Mucosa of rectum (tissue), 2 donors: Measurements from ENCODE around the gene TBC1D20.
"Not testable (repeated sequence)": the region's sequence is repeated elsewhere in the genome, so short reads cannot be mapped to it uniquely, and the experiment has no call there.

ENCODE experiments used
- H3K27ac ChIP-seq, 2 donors: one replicate each; pipeline ENCODE4 v1.7.0; 2013; ENCODE audit warnings: inconsistent platforms in 2 of 2, low read depth in 2 of 2, low read length in 2 of 2
- H3K27me3 ChIP-seq, 2 donors: one replicate each; pipeline ENCODE4 v1.7.0; 2013; ENCODE audit warnings: low read length in 2 of 2; ENCODE audit not compliant: control insufficient read depth in 2 of 2, insufficient read depth in 2 of 2
- H3K36me3 ChIP-seq, 2 donors: one replicate each; pipeline ENCODE4 v1.7.0; 2013; ENCODE audit warnings: low read length in 2 of 2; ENCODE audit not compliant: control insufficient read depth in 2 of 2, insufficient read depth in 2 of 2
- H3K4me1 ChIP-seq, 2 donors: one replicate each; pipeline ENCODE4 v1.7.0; 2013; ENCODE audit warnings: low read length in 2 of 2, mild to moderate bottlenecking in 1 of 2; ENCODE audit not compliant: control insufficient read depth in 2 of 2, insufficient read depth in 2 of 2
- H3K4me3 ChIP-seq, 2 donors: one replicate each; pipeline ENCODE4 v1.7.0; 2013; ENCODE audit warnings: low read length in 2 of 2
- H3K9ac ChIP-seq, 2 donors: one replicate each; pipeline ENCODE4 v1.7.0; 2013; ENCODE audit warnings: low read length in 2 of 2, low read depth in 1 of 2, mild to moderate bottlenecking in 1 of 2
- H3K9me3 ChIP-seq, 2 donors: one replicate each; pipeline ENCODE4 v1.7.0; 2013; ENCODE audit warnings: low read length in 2 of 2; ENCODE audit not compliant: control insufficient read depth in 2 of 2
- donor health status: healthy.
- donor health status: Normal muscosa, but diverticular disease.

The TBC1D20 gene

DNA sequence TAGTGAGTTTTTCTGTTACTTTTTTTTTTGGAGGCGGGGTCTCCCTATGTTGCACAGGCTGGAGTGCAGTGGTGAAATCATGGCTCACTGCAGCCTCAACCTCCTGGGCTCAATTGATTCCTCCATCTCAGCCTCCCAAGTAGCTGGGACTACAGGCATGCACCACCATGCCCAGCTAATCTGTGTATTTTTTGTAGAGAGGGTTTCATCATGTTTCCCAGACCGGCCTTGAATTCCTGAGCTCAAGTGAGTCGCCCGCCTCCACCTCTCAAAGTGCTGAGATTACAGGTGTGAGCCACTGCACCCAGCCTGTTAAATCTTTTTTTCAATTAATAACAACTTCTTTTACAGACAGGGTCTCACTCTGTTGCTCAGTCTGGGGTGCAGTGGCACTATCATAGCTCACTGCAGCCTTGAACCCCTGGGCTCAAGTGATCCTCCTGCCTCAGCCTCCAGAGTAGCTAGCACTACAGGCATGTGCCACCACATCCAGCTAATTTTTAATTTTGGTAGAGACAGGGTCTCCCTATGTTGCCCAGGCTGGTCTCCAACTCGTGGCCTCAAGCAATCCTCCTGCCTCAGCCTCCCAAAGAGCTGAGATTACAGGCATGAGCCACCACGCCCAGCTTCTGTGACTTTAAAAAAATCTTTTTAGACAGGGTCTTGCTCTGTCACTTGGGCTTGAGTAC lies 14.4 kb upstream of the TBC1D20 start:
- H3K9me3 ChIP-seq, H3K4me3 ChIP-seq, H3K27ac ChIP-seq, H3K9ac ChIP-seq, H3K27me3 ChIP-seq: not testable (repeated sequence)
- H3K36me3 ChIP-seq: peaks cover 8 to 14% of the 10 kb centered on the region in 2 donors
- peaks cover 0 to 11% of the 10 kb centered on the region in 2 donors for H3K4me1 ChIP-seq

DNA sequence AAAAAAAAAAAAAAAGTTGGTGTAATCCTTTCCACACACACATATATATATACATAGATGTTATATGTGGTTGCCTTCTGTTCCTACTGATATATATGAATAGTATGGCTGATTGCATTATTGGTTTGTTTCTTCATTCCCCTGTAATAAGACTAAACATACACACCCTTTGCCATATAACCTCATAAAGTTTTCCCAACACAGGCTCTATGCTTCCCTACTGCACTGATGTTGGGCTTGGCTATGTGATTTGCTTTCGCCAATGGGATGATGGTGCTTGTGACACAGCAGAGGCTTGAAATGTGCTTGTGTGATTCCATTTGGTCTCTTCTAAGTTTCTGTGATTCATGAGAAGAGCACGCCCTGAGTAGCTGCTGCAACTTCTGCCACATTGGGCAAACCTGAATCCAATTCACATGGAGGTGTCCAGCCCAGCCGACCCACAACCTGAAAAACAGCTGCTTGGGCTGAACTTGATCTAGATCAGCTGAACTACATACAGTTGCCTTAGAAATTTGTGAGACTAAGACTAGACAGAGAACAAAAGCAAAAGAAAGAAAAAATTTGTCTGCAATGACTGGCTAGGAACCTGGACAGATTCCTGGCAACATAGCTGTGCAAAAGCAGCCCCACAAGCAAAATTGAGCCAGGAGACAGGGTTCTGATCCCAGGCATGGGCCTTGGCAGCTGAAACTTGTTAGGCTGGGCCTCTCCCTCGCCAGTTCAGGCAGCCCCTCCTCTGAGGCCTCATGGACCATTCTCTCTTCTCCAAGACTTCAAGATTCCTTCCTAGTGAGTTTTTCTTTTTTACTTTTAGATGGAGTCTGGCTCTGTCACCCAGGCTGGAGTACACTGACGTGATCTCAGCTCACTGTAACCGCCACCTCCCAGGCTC lies 13.4 kb upstream of the TBC1D20 start:
- no peaks in the 10 kb centered on the region for H3K27me3 ChIP-seq
- H3K27ac ChIP-seq: peak overlapping the region in 1 of 2 donors; percentile 20
- H3K9ac ChIP-seq: no peak overlapping the region
- no peak overlapping the region for H3K4me3 ChIP-seq
- peaks cover 0 to 11% of the 10 kb centered on the region in 2 donors for H3K4me1 ChIP-seq
- peaks cover 8 to 11% of the 10 kb centered on the region in 2 donors for H3K36me3 ChIP-seq
- no peaks in the 10 kb centered on the region for H3K9me3 ChIP-seq

DNA sequence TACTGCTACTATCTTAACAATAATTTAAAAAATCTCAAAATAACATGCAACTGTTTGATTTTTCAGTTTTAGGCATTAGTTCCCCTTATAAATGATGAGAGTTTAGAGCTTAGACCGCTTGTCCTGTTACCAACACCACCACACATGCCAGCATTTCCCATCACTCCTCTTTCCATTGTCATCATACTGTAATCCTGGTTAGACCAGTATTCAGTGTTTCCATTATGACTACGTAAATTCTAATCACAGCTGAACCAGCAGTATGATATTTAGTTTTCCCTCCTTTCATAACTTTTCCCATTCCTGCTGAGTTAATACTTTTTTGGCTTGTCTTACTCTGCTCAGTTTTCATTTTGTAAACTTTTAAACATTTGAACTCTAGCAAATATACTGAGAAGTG lies 12.2 kb upstream of the TBC1D20 start:
- H3K36me3 ChIP-seq: peaks cover 8 to 9% of the 10 kb centered on the region in 2 donors
- peaks cover 0 to 11% of the 10 kb centered on the region in 2 donors for H3K4me1 ChIP-seq
- peaks cover 0 to 3% of the 10 kb centered on the region in 2 donors for H3K9me3 ChIP-seq
- H3K9ac ChIP-seq: no peak overlapping the region
- no peak overlapping the region for H3K27ac ChIP-seq
- no peaks in the 10 kb centered on the region for H3K27me3 ChIP-seq
- H3K4me3 ChIP-seq: no peak overlapping the region

DNA sequence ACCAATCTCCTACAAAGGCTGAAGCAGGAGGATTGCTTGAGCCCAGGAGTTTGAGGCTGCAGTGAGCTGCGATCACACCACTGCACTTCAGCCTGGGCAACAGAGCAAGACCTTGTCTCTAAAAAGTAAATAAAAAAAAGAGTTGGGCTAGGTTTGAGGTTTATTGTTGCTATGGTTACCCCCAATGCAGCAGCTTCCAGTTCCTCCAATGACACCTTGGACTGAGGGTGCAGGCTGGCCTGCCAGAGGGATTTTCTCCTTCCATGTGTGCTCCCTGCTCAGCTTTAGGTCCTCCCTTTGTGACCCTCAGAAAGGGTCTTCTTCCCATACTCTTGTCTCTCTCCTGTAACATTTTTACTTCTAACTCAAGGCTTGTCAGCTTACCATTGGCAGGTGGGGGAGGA lies 10.6 kb upstream of the TBC1D20 start:
- H3K36me3 ChIP-seq: peaks cover 3 to 4% of the 10 kb centered on the region in 2 donors
- H3K9me3 ChIP-seq: peaks cover 0 to 3% of the 10 kb centered on the region in 2 donors
- no peak overlapping the region for H3K27ac ChIP-seq
- H3K4me1 ChIP-seq: peaks cover 0 to 11% of the 10 kb centered on the region in 2 donors
- H3K9ac ChIP-seq: no peak overlapping the region
- peak overlapping the region in 1 of 2 donors; percentile 2 for H3K4me3 ChIP-seq
- H3K27me3 ChIP-seq: no peaks in the 10 kb centered on the region

DNA sequence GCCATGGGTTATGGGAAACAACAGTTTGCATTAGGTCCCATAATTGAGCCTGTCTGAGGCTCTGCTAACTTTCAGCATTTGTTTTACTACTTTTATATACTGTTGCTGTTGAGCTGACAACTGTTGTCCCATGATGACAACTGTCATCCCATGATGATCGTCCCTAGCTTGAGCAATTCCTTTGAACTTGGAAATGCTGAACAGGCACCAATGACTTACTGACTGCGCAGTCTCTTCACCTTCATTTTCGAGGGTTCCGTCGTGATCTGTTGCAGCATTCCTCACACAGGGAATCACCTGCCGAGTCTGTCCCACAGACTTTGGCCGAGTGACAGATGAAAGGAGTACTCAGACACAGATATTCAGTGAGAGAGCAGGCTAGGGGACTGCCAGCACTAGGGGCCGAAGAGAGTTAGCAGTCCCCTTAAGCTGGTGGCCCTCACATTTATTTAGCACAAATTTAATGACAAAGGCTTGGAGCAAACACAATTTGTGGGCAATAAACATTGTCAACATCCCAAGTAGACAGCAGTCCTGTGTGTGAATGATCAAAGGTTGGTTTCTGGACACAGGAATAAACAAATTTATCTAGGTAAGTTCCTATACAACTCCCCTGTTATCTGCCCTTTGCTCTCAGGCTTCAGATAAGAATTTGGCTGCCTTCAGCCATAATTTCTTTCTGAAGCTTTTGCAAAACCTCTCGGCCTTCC lies 10.0 kb upstream of the TBC1D20 start:
- Histone ChIP-seq H3K27me3 (no peaks in the 10 kb centered on the region), H3K27ac (no peak overlapping the region), H3K4me3 (no peak overlapping the region), H3K9me3 (peaks cover 0 to 3% of the 10 kb centered on the region in 2 donors), H3K9ac (no peak overlapping the region), H3K4me1 (peaks cover 0 to 11% of the 10 kb centered on the region in 2 donors), H3K36me3 (peaks cover under 1 to 3% of the 10 kb centered on the region in 2 donors)

DNA sequence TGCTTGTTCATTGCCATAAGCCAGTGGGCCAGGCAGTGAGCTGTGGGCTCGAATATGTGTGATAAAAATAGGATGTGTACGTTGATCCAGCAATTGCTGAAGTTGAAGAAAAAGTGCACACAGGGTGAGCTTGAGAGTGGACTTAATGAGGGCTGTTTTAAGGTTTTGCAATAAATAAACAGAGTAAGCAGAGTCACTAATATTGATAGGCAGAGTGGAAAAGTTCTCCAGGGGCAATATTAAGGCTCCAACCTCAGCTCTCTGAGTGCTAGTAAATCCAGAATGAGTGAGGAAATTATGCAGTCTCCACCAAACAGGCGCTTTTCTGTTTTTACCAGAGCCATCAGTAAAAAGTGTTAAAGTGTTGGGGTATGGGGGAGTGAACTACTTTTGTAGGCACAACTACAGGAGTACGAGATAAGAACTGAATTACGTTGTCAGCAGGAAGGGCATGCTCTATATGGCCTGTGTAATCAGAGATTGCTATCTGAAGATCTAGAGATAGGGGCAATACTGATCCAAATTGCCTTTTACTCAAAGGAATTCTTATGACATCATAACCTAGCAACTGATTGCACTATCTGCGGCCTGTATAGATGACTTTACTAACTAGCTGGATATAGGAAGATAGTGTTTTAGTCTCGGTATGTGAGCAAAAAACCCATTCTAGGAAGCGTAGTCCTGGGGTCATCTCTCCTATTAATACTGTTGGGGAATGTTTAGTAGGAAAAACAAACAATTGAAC lies 7.6 kb upstream of the TBC1D20 start:
- Histone ChIP-seq H3K9me3 (peaks cover 0 to 3% of the 10 kb centered on the region in 2 donors), H3K9ac (no peak overlapping the region), H3K27ac (no peak overlapping the region), H3K36me3 (no peaks in the 10 kb centered on the region), H3K4me1 (peaks cover 0 to 4% of the 10 kb centered on the region in 2 donors), H3K27me3 (no peaks in the 10 kb centered on the region), H3K4me3 (no peak overlapping the region)

DNA sequence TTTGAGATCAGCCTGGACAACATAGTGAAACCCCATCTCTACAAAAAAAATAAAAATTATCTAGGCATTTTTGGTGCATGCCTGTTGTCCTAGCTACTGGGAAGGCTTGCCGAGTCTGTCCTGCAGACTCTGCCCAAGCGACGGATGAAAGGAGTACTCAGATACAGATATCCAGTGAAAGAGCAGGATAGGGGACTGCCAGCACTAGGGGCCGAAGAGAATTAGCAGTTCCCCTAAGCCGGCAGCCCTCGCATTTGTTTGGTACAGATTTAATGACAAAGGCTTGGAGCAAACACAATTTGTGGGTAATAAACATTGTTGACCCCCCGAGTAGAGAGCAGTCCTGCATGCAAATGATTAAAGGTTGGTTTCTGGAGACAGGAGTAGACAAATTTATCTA lies 5.4 kb upstream of the TBC1D20 start:
- peaks cover 3 to 5% of the 10 kb centered on the region in 2 donors for H3K4me1 ChIP-seq
- no peak overlapping the region for H3K9ac ChIP-seq
- no peak overlapping the region for H3K4me3 ChIP-seq

DNA sequence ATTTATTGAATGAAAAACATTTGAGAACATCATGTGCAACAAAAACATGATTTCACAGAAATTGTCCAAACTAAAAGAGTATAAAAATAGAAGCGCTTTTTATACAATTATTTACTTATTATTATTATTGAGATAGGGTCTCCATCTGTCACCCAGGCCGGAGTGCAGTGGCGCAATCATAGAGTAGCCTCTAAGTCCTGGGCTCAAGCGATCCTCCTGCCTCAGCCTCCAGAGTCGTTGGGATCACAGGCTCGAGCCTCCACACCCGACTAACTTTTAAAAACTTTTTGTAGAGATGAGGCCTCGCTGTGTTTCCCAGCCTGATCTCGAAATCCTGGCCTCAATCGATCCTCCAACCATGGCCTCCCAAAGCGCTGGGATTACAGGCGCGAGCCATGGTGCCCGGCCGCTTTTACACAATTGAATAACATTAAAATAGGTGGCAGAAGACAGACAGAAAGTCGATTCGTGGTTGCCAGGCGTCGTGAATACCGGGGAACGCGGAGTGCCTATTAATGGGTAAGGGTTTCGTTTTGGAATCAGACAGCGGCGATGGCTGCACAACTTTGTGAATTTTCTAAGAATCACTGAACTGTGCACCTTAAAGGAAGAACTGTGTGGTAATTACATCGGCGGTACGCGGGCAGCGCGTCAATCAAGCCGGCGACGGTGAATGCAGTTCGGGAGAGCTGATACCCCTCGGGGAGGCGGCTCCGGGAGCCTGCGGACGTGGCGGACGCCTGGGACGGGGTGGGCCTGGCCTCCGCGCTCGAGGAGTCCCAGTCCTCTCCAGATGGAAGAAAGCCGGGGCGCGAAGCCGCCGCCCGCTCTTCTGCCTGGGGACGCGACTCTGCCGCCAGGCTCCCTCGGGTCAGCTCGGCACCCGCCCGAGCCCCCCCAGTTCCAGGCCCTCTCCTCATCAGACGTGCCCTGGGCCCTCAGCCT lies 807 bp downstream of the TBC1D20 start:
- peaks cover 13 to 17% of the 10 kb centered on the region in 2 donors for H3K4me1 ChIP-seq

More for the DNA sequence above, 5.4 kb upstream of the TBC1D20 start:
- Histone ChIP-seq H3K27ac (no peak overlapping the region), H3K27me3 (no peaks in the 10 kb centered on the region), H3K36me3 (no peaks in the 10 kb centered on the region), H3K9me3 (peaks cover 0 to 3% of the 10 kb centered on the region in 2 donors)

DNA sequence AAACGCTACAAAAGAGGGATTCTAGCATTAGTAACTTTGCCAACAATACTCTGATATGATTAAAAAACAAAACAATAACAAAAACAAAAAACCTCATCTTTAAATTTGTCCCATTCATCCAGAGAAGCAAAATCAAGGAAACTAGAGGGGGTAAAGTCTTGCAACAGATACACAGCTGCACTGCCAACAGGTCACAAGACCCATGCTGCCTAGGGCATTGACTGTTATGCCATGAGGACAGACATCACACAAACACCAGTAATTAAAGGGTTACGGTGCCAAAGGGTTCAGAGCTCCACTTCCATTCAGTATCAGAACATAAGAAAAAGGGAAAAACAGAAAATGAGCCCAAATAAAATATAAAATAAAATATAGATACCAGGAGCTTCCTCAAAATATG lies 1.6 kb downstream of the TBC1D20 start:
- H3K27ac ChIP-seq: no peak overlapping the region
- H3K9me3 ChIP-seq: no peaks in the 10 kb centered on the region
- H3K36me3 ChIP-seq: no peaks in the 10 kb centered on the region
- H3K9ac ChIP-seq: no peak overlapping the region
- H3K4me3 ChIP-seq: peak overlapping the region in 1 of 2 donors; percentile 44
- H3K4me1 ChIP-seq: peaks cover 13 to 17% of the 10 kb centered on the region in 2 donors
- H3K27me3 ChIP-seq: no peaks in the 10 kb centered on the region

More for the DNA sequence above, 807 bp downstream of the TBC1D20 start:
- H3K4me3 ChIP-seq: peak overlapping the region; percentile 77 to 86
- peak overlapping the region; percentile 87 to 88 for H3K27ac ChIP-seq
- H3K36me3 ChIP-seq: no peaks in the 10 kb centered on the region
- peak overlapping the region; percentile 71 to 77 for H3K9ac ChIP-seq
- no peaks in the 10 kb centered on the region for H3K9me3 ChIP-seq
- no peaks in the 10 kb centered on the region for H3K27me3 ChIP-seq
